ENCODE measurements around the gene CDK5R2.

CDK5R2 gene

GRCh38 chr2:218984239-218985020 is 25.0 kb downstream of the CDK5R2 start:
- no peak overlapping the region for H3K4me3 ChIP-seq (ENCODE audit: low read length)
- no peak for DNase-seq (ENCODE audit: low read depth)
- TF ChIP-seq, protein P1, sequence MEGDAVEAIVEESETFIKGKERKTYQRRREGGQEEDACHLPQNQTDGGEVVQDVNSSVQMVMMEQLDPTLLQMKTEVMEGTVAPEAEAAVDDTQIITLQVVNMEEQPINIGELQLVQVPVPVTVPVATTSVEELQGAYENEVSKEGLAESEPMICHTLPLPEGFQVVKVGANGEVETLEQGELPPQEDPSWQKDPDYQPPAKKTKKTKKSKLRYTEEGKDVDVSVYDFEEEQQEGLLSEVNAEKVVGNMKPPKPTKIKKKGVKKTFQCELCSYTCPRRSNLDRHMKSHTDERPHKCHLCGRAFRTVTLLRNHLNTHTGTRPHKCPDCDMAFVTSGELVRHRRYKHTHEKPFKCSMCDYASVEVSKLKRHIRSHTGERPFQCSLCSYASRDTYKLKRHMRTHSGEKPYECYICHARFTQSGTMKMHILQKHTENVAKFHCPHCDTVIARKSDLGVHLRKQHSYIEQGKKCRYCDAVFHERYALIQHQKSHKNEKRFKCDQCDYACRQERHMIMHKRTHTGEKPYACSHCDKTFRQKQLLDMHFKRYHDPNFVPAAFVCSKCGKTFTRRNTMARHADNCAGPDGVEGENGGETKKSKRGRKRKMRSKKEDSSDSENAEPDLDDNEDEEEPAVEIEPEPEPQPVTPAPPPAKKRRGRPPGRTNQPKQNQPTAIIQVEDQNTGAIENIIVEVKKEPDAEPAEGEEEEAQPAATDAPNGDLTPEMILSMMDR (IDR thresholded peaks at IDR 0.05; ENCODE audit: insufficient read depth, low read depth, low read length, missing control alignments): no peak

DNA sequence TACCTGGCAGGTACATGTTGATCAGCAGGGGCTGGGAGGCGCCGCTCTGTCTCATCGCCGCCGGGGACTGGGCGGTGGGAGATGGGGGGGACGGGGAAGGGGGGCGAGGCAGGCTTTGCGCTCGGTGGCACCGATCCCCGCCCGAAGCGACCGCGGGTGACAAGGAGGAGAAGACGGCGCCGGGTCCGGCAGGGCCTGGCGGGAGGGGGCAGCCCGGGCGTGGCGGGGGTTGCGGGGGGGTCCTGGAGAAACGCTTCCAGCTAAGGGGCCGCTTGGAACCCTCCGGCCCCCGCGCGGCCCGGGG is 25.5 kb downstream of the CDK5R2 start, which contains the start of gene FEV:
FEV (minus strand) TSS at position 164 of the 304 bp plus-strand sequence; CDS start at position 55, 109 bp downstream.
- no peak within 1 kb of the TSS for H3K4me3 ChIP-seq (ENCODE audit: low read length)
- TF ChIP-seq, protein P1 (IDR thresholded peaks at IDR 0.05; ENCODE audit: insufficient read depth, low read depth, low read length, missing control alignments): no peak
- no peak for DNase-seq (ENCODE audit: low read depth)

DNA sequence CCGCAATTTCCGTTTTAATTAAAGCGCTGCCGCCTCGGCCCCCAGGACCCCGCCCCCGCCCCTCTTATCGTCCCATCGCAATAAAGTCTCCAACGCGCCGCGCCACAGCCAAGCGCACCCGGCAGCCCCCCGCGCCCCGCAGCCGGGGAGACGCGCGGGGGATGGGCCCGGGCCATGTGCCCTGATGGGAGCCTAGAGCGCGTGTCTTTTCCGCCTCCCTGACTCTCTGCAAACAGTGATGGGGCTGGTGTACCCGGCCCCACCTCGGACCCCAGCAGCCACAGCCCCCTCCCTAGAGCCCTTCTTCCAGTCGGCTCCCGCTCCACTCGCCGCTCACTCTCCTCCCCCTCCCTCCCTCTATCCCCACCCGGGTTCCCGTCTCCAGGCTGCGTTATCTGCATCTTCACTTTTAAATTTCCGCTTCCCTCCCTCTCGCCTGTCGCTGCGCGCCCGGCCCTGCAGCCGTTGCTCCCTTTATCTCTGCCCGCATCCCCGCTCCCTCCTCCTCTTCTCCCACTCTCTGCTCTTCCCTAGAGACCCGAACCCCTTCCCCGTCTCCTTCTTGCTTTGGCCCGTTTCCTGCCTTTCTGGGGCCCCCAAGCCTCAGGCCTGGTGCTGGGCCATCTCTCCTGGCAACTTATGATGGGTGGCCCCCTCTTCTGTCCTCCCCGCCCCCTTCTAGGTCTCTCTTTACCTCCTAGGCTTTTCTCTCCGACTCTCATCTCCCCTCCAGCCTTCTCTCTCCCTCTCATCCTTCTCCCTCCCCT is 26.0 kb downstream of the CDK5R2 start:
- no peak overlapping the region for H3K4me3 ChIP-seq (ENCODE audit: low read length)
- DNase-seq (ENCODE audit: low read depth): no peak
- TF ChIP-seq, protein P1 (IDR thresholded peaks at IDR 0.05; ENCODE audit: insufficient read depth, low read depth, low read length, missing control alignments): no peak

DNA sequence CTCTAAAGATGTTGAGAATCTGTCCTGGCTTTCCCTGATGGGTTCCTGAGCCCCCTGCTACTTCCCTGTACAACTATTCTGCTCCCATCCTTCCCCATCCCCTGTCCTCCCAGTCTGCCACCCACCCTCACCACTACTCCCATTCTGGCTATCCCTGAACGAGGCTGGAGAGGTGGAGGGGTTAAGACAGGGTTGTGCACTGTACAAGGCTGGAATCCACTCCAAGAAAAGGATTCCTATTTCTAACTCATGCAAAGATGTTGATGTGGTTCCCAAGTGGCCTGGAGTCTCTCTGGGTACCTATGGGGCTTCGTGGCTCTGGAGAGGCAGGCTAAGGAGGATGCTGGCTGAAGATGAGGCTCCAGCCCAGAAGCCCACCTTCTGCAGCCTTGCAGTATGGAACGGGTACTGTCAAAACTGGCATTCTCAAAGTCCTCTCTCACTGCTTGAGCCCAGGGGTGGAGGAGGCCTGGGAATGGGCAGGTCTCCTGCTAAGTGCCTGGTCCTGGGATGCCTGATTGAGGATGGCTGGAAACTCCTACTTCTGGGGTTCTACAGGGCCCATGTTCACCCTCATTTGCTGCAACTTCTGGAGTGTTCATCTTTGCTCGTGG is 26.8 kb downstream of the CDK5R2 start:
- DNase-seq (ENCODE audit: low read depth): no peak
- no peak overlapping the region for H3K4me3 ChIP-seq (ENCODE audit: low read length)
- TF ChIP-seq, protein P1 (IDR thresholded peaks at IDR 0.05; ENCODE audit: insufficient read depth, low read depth, low read length, missing control alignments): no peak

GRCh38 chr2:218988164-218988563 is 28.7 kb downstream of the CDK5R2 start:
- TF ChIP-seq, protein P1 (IDR thresholded peaks at IDR 0.05; ENCODE audit: insufficient read depth, low read depth, low read length, missing control alignments): no peak
- no peak for DNase-seq (ENCODE audit: low read depth)
- no peak overlapping the region for H3K4me3 ChIP-seq (ENCODE audit: low read length)

GRCh38 chr2:218988650-218989049 is 29.2 kb downstream of the CDK5R2 start:
- TF ChIP-seq, protein P1 (IDR thresholded peaks at IDR 0.05; ENCODE audit: insufficient read depth, low read depth, low read length, missing control alignments): no peak
- no peak overlapping the region for H3K4me3 ChIP-seq (ENCODE audit: low read length)
- DNase-seq (ENCODE audit: low read depth): no peak

Data from epithelial cell of esophagus (primary cell).